Tibial nerve (tissue), 3 donors: Measurements from ENCODE around the gene THOC6.

Experiments
- CTCF ChIP-seq, 5 experiments: fragments of 200-600 bp in 3 of 5; fragments of 450-650 bp in 2 of 5; sonication (generic) in 3 of 5; IDR thresholded peaks; one replicate each; pipeline ENCODE4 v1.5.1; 2016 to 2019; ENCODE audit warnings: antibody characterized with exemption in 5 of 5, mild to moderate bottlenecking in 3 of 5, moderate library complexity in 2 of 5
- POLR2A ChIP-seq, 2 donors: fragments of 450-650 bp; IDR thresholded peaks; one replicate each; pipeline ENCODE4 v1.6.1; 2017; ENCODE audit warnings: antibody characterized with exemption in 2 of 2, mild to moderate bottlenecking in 2 of 2, moderate library complexity in 2 of 2

GRCh38 chr16:3065069-3065741 lies 41.4 kb downstream of the THOC6 start, which contains the start of gene IL32:
- TF ChIP-seq CTCF (IDR thresholded peaks at IDR 0.05): no peak
- no peak for TF ChIP-seq POLR2A (IDR thresholded peaks at IDR 0.05)
